IMR-90 (cell line): ENCODE measurements around the gene SF3B2. TPM values are rescaled to one million over a fixed set of nuclear protein-coding genes. Genes with fewer than 3 reads are reported as not detected.

Experiments used
- ATAC-seq: fragments of 200-7000 bp; cut with Tn5 transposase; 2 replicates; pipeline ENCODE4 v1.9.1; 2020; ENCODE audit warnings: low read depth, mild to moderate bottlenecking, moderate library complexity
- BruUV-seq: library from RNA; stranded (reverse); fragments of 400-500 nt; replicated peaks from 2 replicates; lab custom pipeline; 2021; lab: Mats Ljungman, UMichigan
- CTCF ChIA-PET: fragments of 300-600 bp; formaldehyde crosslinking; extraction: SDS; loops from one replicate; lab custom pipeline; 2021; ENCODE audit warnings: antibody characterized with exemption; lab: Yijun Ruan, JAX
- POLR2A ChIA-PET: fragments of 300-600 bp; sonication (Branson Sonifier 250); formaldehyde crosslinking; loops from one replicate; lab custom pipeline; 2022; ENCODE audit warnings: antibody characterized with exemption; ENCODE audit not compliant: unreplicated experiment; lab: Charles Lee
- DNase-seq: peaks from one replicate; pipeline ENCODE4 v3.0.0; 2013
- H2AFZ ChIP-seq: replicated peaks from 2 replicates; pipeline ENCODE3; 2013; ENCODE audit warnings: low read length, mild to moderate bottlenecking; ENCODE audit not compliant: poor library complexity
- H2AK5ac ChIP-seq: 2 replicates; pipeline ENCODE4 v1.6.1; 2013; ENCODE audit warnings: low read depth, low read length, inconsistent platforms
- H2AK9ac ChIP-seq: replicated peaks from 2 replicates; pipeline ENCODE3; 2013; ENCODE audit warnings: mild to moderate bottlenecking, low read depth, low read length, moderate library complexity; ENCODE audit not compliant: poor library complexity
- H2BK120ac ChIP-seq: 2 replicates; pipeline ENCODE4 v1.6.1; 2013; ENCODE audit warnings: low read depth, low read length, inconsistent platforms
- H2BK15ac ChIP-seq: 3 replicates; pipeline ENCODE4 v1.6.1; 2013; ENCODE audit warnings: low read depth, low read length, inconsistent platforms
- H2BK20ac ChIP-seq: 2 replicates; pipeline ENCODE4 v1.6.1; 2013; ENCODE audit warnings: low read depth, mild to moderate bottlenecking, inconsistent platforms, low read length, moderate library complexity
- H2BK5ac ChIP-seq: 2 replicates; pipeline ENCODE4 v1.6.1; 2013; ENCODE audit warnings: mild to moderate bottlenecking, low read depth, low read length, inconsistent platforms; ENCODE audit not compliant: poor library complexity, severe bottlenecking
- H3K14ac ChIP-seq: replicated peaks from 2 replicates; pipeline ENCODE4 v1.6.1; 2013; ENCODE audit warnings: low read depth, low read length, inconsistent platforms
- H3K18ac ChIP-seq: 2 replicates; pipeline ENCODE4 v1.6.1; 2013; ENCODE audit warnings: low read depth, low read length, control low read depth
- H3K23ac ChIP-seq: 2 replicates; pipeline ENCODE4 v1.6.1; 2013; ENCODE audit warnings: low read depth, low read length, inconsistent platforms
- H3K27ac ChIP-seq: 2 replicates; pipeline ENCODE4 v1.5.1; 2013; ENCODE audit warnings: mild to moderate bottlenecking, control low read depth, low read length; ENCODE audit not compliant: insufficient read depth
- H3K27me3 ChIP-seq: 2 replicates; pipeline ENCODE4 v1.6.1; 2013; ENCODE audit warnings: low read length; ENCODE audit not compliant: control insufficient read depth, insufficient read depth
- H3K36me3 ChIP-seq: 2 replicates; pipeline ENCODE4 v1.6.1; 2013; ENCODE audit warnings: low read length, mixed read lengths; ENCODE audit not compliant: control insufficient read depth, insufficient read depth
- H3K4ac ChIP-seq: 2 replicates; pipeline ENCODE4 v1.6.1; 2013; ENCODE audit warnings: low read depth, low read length, inconsistent platforms
- H3K4me1 ChIP-seq: 2 replicates; pipeline ENCODE4 v1.6.1; 2013; ENCODE audit warnings: low read length, mixed read lengths; ENCODE audit not compliant: control insufficient read depth, insufficient read depth
- H3K4me2 ChIP-seq: 2 replicates; pipeline ENCODE4 v1.6.1; 2013; ENCODE audit warnings: low read depth, mild to moderate bottlenecking, control low read depth, low read length, moderate library complexity
- H3K4me3 ChIP-seq: 2 replicates; pipeline ENCODE4 v1.5.1; 2013; ENCODE audit warnings: low read depth, mild to moderate bottlenecking, control low read depth, low read length, moderate library complexity; ENCODE audit not compliant: insufficient read depth
- H3K56ac ChIP-seq: 2 replicates; pipeline ENCODE4 v1.6.1; 2013; ENCODE audit warnings: low read length, inconsistent platforms; ENCODE audit not compliant: insufficient read depth; ENCODE audit errors: extremely low read depth
- H3K79me1 ChIP-seq, 2 experiments: 2 replicates each; pipeline ENCODE4 v1.6.1; 2013; ENCODE audit warnings: low read length in 2 of 2, inconsistent platforms in 1 of 2, low read depth in 1 of 2
- H3K9ac ChIP-seq: 2 replicates; pipeline ENCODE4 v1.6.1; 2013; ENCODE audit warnings: low read depth, low read length, control low read depth
- H3K9me1 ChIP-seq: 2 replicates; pipeline ENCODE4 v1.6.1; 2013; ENCODE audit warnings: low read length, inconsistent platforms; ENCODE audit not compliant: insufficient read depth
- H3K9me3 ChIP-seq: 2 replicates; pipeline ENCODE4 v1.6.1; 2013; ENCODE audit warnings: low read length; ENCODE audit not compliant: control insufficient read depth, insufficient read depth
- H4K20me1 ChIP-seq: 2 replicates; pipeline ENCODE4 v1.6.1; 2013; ENCODE audit warnings: low read length, inconsistent platforms; ENCODE audit not compliant: insufficient read depth
- H4K5ac ChIP-seq: 2 replicates; pipeline ENCODE4 v1.6.1; 2013; ENCODE audit warnings: mild to moderate bottlenecking, low read depth, low read length, control low read depth
- H4K8ac ChIP-seq, 2 experiments: 2 replicates each; pipeline ENCODE4 v1.6.1; 2013; ENCODE audit warnings: low read depth in 2 of 2, low read length in 2 of 2, control low read depth in 1 of 2, inconsistent platforms in 1 of 2
- H4K91ac ChIP-seq: 2 replicates; pipeline ENCODE4 v1.6.1; 2013; ENCODE audit warnings: low read depth, low read length, inconsistent platforms; ENCODE audit not compliant: insufficient read depth
- BHLHE40 ChIP-seq: fragments of 150-350 bp; IDR thresholded peaks from 2 replicates; pipeline ENCODE4 v1.6.1; 2016; ENCODE audit warnings: mild to moderate bottlenecking, low read depth, low read length
- CEBPB ChIP-seq: IDR thresholded peaks from 2 replicates; pipeline ENCODE4 v1.6.1; 2012; ENCODE audit warnings: low read depth, low read length, improper control_type of control experiment
- CHD1 ChIP-seq: IDR thresholded peaks from 2 replicates; pipeline ENCODE4 v1.6.1; 2012; ENCODE audit warnings: low read depth, low read length, improper control_type of control experiment
- FOS ChIP-seq: fragments of 150-350 bp; IDR thresholded peaks from 2 replicates; pipeline ENCODE4 v1.6.1; 2016; ENCODE audit warnings: low read depth, low read length
- MAFK ChIP-seq: IDR thresholded peaks from 2 replicates; pipeline ENCODE4 v1.6.1; 2012; ENCODE audit warnings: low read depth, low read length, improper control_type of control experiment
- MAZ ChIP-seq: IDR thresholded peaks from 2 replicates; pipeline ENCODE4 v1.6.1; 2012; ENCODE audit warnings: low read depth, mild to moderate bottlenecking, low read length, improper control_type of control experiment, moderate library complexity, borderline replicate concordance
- MXI1 ChIP-seq: IDR thresholded peaks from 2 replicates; pipeline ENCODE4 v1.6.1; 2012; ENCODE audit warnings: low read depth, mild to moderate bottlenecking, low read length, moderate library complexity, borderline replicate concordance
- NFE2L2 ChIP-seq: fragments of 150-350 bp; IDR thresholded peaks from 2 replicates; pipeline ENCODE4 v1.6.1; 2016; ENCODE audit warnings: low read depth, mild to moderate bottlenecking, low read length
- POLR2A ChIP-seq: IDR thresholded peaks from 2 replicates; pipeline ENCODE4 v1.6.1; 2012; ENCODE audit warnings: mild to moderate bottlenecking, low read depth, low read length
- RAD21 ChIP-seq: IDR thresholded peaks from 2 replicates; pipeline ENCODE4 v1.6.1; 2012; ENCODE audit warnings: low read length, improper control_type of control experiment
- RCOR1 ChIP-seq: IDR thresholded peaks from 2 replicates; pipeline ENCODE4 v1.6.1; 2012; ENCODE audit warnings: mild to moderate bottlenecking, low read length, improper control_type of control experiment; ENCODE audit not compliant: insufficient replicate concordance
- RFX5 ChIP-seq: IDR thresholded peaks from 2 replicates; pipeline ENCODE4 v1.8.0; 2012; ENCODE audit warnings: low read depth, mild to moderate bottlenecking, low read length, moderate library complexity
- SMC3 ChIP-seq: fragments of 150-350 bp; IDR thresholded peaks from 2 replicates; pipeline ENCODE4 v1.6.1; 2016; ENCODE audit warnings: low read depth, mild to moderate bottlenecking, antibody characterized with exemption, low read length, moderate library complexity
- WGBS, 2 experiments: methylation state at CpG; one replicate each; pipeline versions ENCODE4 v1.1.5 to v1.1.7; 2013; ENCODE audit warnings: missing lambda C conversion rate in 2 of 2; ENCODE audit not compliant: insufficient read length in 1 of 2; ENCODE audit errors: extremely low coverage in 2 of 2; 5-methylcytosine and 5-hydroxymethylcytosine counted together
- dilution Hi-C: fragments of 300-500 bp; cut with HindIII; formaldehyde crosslinking; loops from one replicate; pipeline ENCODE4 v1.14.3; 2018; ENCODE audit warnings: low sequenced_read_pairs; ENCODE audit not compliant: unreplicated experiment
- in situ Hi-C: fragments of 300-500 bp; cut with MboI; formaldehyde crosslinking; loops from 3 replicates; pipeline ENCODE4 v1.14.3; 2019; ENCODE audit warnings: low sequenced_read_pairs, inconsistent platforms, mixed read lengths
- intact Hi-C: fragments of 100-400 bp; cut with micrococcal nuclease; formaldehyde crosslinking; loops from 2 replicates; pipeline ENCODE4 v1.10.0; 2022
- polyA plus RNA-seq, 3 experiments: library from polyadenylated mRNA; depleted of rRNA; stranded (reverse); fragments of >200 nt; gene quantifications; 2 replicates each; pipeline ENCODE4 v1.2.3, GENCODE V29; 2012; ENCODE audit warnings: low replicate concordance in 1 of 3
- total RNA-seq: library from RNA; depleted of rRNA; stranded (reverse); fragments of >200 nt; gene quantifications from 2 replicates; pipeline ENCODE4 v1.2.3, GENCODE V29; 2012
- TF ChIP-seq, protein P1 (sequence below): fragments of 150-350 bp; IDR thresholded peaks from 2 replicates; pipeline ENCODE4 v1.6.1; 2016; ENCODE audit warnings: low read depth, mild to moderate bottlenecking, low read length, moderate library complexity, borderline replicate concordance
- TF ChIP-seq, protein P2 (sequence below): fragments of 150-350 bp; IDR thresholded peaks from 2 replicates; pipeline ENCODE4 v1.6.1; 2017; ENCODE audit warnings: mild to moderate bottlenecking, antibody characterized with exemption, low read length, low read depth
- TF ChIP-seq, protein P3 (sequence below): conservative IDR thresholded peaks from 2 replicates; pipeline ENCODE4 v1.5.1; 2012; ENCODE audit warnings: mild to moderate bottlenecking, low read depth, low read length, improper control_type of control experiment

The SF3B2 gene
- total and polyA plus RNA-seq, 2 of the 4 experiments (the other 2 are of a cell fraction): 120 to 122 TPM

DNA sequence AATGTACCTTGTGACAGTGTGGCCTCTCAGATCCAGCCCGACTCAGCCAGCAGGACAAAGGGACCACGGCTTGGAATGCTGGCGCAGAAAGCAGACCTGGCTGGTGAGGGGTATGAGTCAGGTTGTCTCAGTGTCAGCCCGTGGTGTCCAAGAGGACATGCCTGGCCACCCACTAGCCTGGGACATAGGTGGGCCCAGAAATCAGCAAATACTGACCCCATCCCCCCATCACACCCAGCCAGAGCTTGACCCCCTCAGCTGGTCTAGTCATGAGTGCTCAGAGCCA lies 45.3 kb upstream of the SF3B2 start:
- TF ChIP-seq POLR2A (no peak), RAD21 (no peak), CHD1 (no peak), BHLHE40 (no peak), FOS (no peak), MXI1 (no peak), SMC3 (no peak), NFE2L2 (no peak), RCOR1 (no peak), MAFK (no peak), RFX5 (no peak), CEBPB (no peak), MAZ (no peak)
- TF ChIP-seq, protein P1, sequence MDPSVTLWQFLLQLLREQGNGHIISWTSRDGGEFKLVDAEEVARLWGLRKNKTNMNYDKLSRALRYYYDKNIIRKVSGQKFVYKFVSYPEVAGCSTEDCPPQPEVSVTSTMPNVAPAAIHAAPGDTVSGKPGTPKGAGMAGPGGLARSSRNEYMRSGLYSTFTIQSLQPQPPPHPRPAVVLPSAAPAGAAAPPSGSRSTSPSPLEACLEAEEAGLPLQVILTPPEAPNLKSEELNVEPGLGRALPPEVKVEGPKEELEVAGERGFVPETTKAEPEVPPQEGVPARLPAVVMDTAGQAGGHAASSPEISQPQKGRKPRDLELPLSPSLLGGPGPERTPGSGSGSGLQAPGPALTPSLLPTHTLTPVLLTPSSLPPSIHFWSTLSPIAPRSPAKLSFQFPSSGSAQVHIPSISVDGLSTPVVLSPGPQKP: no peak
- TF ChIP-seq, protein P2, sequence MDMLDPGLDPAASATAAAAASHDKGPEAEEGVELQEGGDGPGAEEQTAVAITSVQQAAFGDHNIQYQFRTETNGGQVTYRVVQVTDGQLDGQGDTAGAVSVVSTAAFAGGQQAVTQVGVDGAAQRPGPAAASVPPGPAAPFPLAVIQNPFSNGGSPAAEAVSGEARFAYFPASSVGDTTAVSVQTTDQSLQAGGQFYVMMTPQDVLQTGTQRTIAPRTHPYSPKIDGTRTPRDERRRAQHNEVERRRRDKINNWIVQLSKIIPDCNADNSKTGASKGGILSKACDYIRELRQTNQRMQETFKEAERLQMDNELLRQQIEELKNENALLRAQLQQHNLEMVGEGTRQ: no peak
- TF ChIP-seq, protein P3, sequence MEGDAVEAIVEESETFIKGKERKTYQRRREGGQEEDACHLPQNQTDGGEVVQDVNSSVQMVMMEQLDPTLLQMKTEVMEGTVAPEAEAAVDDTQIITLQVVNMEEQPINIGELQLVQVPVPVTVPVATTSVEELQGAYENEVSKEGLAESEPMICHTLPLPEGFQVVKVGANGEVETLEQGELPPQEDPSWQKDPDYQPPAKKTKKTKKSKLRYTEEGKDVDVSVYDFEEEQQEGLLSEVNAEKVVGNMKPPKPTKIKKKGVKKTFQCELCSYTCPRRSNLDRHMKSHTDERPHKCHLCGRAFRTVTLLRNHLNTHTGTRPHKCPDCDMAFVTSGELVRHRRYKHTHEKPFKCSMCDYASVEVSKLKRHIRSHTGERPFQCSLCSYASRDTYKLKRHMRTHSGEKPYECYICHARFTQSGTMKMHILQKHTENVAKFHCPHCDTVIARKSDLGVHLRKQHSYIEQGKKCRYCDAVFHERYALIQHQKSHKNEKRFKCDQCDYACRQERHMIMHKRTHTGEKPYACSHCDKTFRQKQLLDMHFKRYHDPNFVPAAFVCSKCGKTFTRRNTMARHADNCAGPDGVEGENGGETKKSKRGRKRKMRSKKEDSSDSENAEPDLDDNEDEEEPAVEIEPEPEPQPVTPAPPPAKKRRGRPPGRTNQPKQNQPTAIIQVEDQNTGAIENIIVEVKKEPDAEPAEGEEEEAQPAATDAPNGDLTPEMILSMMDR: no peak
- Histone ChIP-seq H3K79me1 (peaks cover 14 to 18% of the 10 kb centered on the region in 2 experiments), H3K27me3 (peaks cover 9% of the 10 kb centered on the region), H2BK5ac (no peak overlapping the region), H3K9me1 (no peaks in the 10 kb centered on the region), H4K20me1 (peaks cover under 1% of the 10 kb centered on the region; the same call in 1 of the 2 replicates), H3K56ac (no peak overlapping the region), H3K9me3 (no peaks in the 10 kb centered on the region), H3K36me3 (peaks cover 7% of the 10 kb centered on the region; the same call in 1 of the 2 replicates), H3K4ac (no peak overlapping the region), H3K4me1 (no peaks in the 10 kb centered on the region; the same call in none of the 2 replicates), H2AK5ac (peak overlapping the region; percentile 9; the same call in 1 of the 2 replicates), H3K18ac (no peak overlapping the region), H4K91ac (no peak overlapping the region), H2BK120ac (no peak overlapping the region), H3K4me2 (no peak overlapping the region), H3K23ac (no peak overlapping the region), H4K5ac (no peak overlapping the region), H3K9ac (no peak overlapping the region), H3K14ac (no peak overlapping the region), H2AK9ac (no peak overlapping the region), H2BK15ac (no peak overlapping the region), H2AFZ (no peak overlapping the region), H3K4me3 (no peak overlapping the region), H2BK20ac (no peak overlapping the region), H3K27ac (no peak overlapping the region), H4K8ac (no peak overlapping the region)
- BruUV-seq: no TSS peak
- ChIA-PET CTCF (interaction anchor here (1.0 kb wide), 1 partner anchor 38 kb away, joined by 3 read pairs; no protein-coding TSS in a partner anchor), POLR2A (no interaction called here)
- in situ Hi-C loops: no loop called here
- WGBS, 2 experiments: no CpG with 5 or more reads among the region's 4 CpGs
- ATAC-seq: no peak
- dilution Hi-C loops: no loop called here
- no peak for DNase-seq
- intact Hi-C loops: no loop called here
